B cell (primary cell): ENCODE measurements around the gene NSF. TPM values are rescaled to one million over a fixed set of nuclear protein-coding genes. Genes with fewer than 3 reads are reported as not detected.
A peak's percentile ranks its signal among the peaks of the same experiment; 100 is the strongest.
"Not testable (repeated sequence)": the region's sequence is repeated elsewhere in the genome, so short reads cannot be mapped to it uniquely, and the experiment has no call there.

Experiments
- ATAC-seq: fragments of 200-7000 bp; cut with Tn5 transposase; one replicate; pipeline ENCODE4 v1.10.0; 2021; ENCODE audit warnings: low read depth, mild to moderate bottlenecking, moderate number of reproducible peaks, moderate library complexity
- CTCF ChIA-PET: fragments of 350-600 bp; sonication (Branson Sonifier 250); formaldehyde crosslinking; loops from one replicate; lab custom pipeline; 2021; ENCODE audit warnings: antibody characterized with exemption, inconsistent platforms; lab: Charles Lee
- POLR2A ChIA-PET: fragments of 350-600 bp; sonication (Branson Sonifier 250); formaldehyde crosslinking; loops from one replicate; lab custom pipeline; 2021; ENCODE audit warnings: antibody characterized with exemption; lab: Charles Lee
- DNase-seq: peaks from one replicate; pipeline ENCODE4 v3.0.0; 2013
- H2AFZ ChIP-seq: 2 replicates; pipeline ENCODE4 v1.6.1; 2012; ENCODE audit warnings: mild to moderate bottlenecking, low read depth, low read length; ENCODE audit not compliant: insufficient read depth, poor library complexity, severe bottlenecking
- H3K27ac ChIP-seq, 2 donors: 1 replicate in 1 of 2; 2 replicates in 1 of 2; pipeline ENCODE4 v1.5.1; 2012 to 2013; ENCODE audit warnings: low read length in 2 of 2, mild to moderate bottlenecking in 2 of 2, moderate library complexity in 1 of 2
- H3K27me3 ChIP-seq, 4 experiments: fragments of 200-600 bp in 1 of 4; sonication (generic) in 1 of 4; replicated peaks in 1 of 4; 1 replicate in 2 of 4; 2 replicates in 2 of 4; pipeline versions ENCODE4 v1.6.1 to v1.7.0; 2013 to 2016; ENCODE audit warnings: low read length in 3 of 4, mild to moderate bottlenecking in 2 of 4, mixed read lengths in 1 of 4, moderate library complexity in 1 of 4; ENCODE audit not compliant: insufficient read depth in 4 of 4, control insufficient read depth in 3 of 4; ENCODE audit errors: control extremely low read depth in 1 of 4
- H3K36me3 ChIP-seq, 2 experiments: replicated peaks in 1 of 2; 1 replicate in 1 of 2; 2 replicates in 1 of 2; pipeline versions ENCODE4 v1.6.1 to v1.7.1; 2013; ENCODE audit warnings: low read length in 1 of 2; ENCODE audit not compliant: insufficient read depth in 2 of 2, control insufficient read depth in 1 of 2; ENCODE audit errors: control extremely low read depth in 1 of 2, extremely low read depth in 1 of 2
- H3K4me1 ChIP-seq, 2 donors: fragments of 200-600 bp in 1 of 2; sonication (generic) in 1 of 2; 1 replicate in 1 of 2; 2 replicates in 1 of 2; pipeline versions ENCODE4 v1.5.1 to v1.6.1; 2013 to 2017; ENCODE audit warnings: low read length in 2 of 2; ENCODE audit not compliant: control insufficient read depth in 2 of 2, insufficient read depth in 2 of 2
- H3K4me2 ChIP-seq: replicated peaks from 2 replicates; pipeline ENCODE3; 2012; ENCODE audit warnings: mild to moderate bottlenecking, low read depth, low read length; ENCODE audit not compliant: poor library complexity, severe bottlenecking
- H3K4me3 ChIP-seq, 5 experiments: fragments of 200-600 bp in 1 of 5; sonication (generic) in 1 of 5; 1 replicate in 3 of 5; 2 replicates in 2 of 5; pipeline versions ENCODE4 v1.5.1 to v1.7.0; 2011 to 2016; ENCODE audit warnings: low read length in 4 of 5, mild to moderate bottlenecking in 4 of 5, low read depth in 2 of 5, control low read depth in 1 of 5, moderate library complexity in 1 of 5; ENCODE audit not compliant: insufficient read depth in 1 of 5; ENCODE audit errors: control extremely low read depth in 1 of 5, extremely low read depth in 1 of 5
- H3K79me2 ChIP-seq: fragments of 200-600 bp; sonication (generic); one replicate; pipeline ENCODE4 v1.6.0; 2016; ENCODE audit warnings: low read length; ENCODE audit not compliant: control insufficient read depth, insufficient read depth
- H3K9ac ChIP-seq: fragments of 200-600 bp; sonication (generic); 2 replicates; pipeline ENCODE4 v1.6.1; 2017; ENCODE audit warnings: mild to moderate bottlenecking, low read length, moderate library complexity
- H3K9me3 ChIP-seq, 3 donors: one replicate each; pipeline versions ENCODE4 v1.6.1 to v1.7.1; 2013; ENCODE audit warnings: low read length in 2 of 3; ENCODE audit not compliant: control insufficient read depth in 2 of 3, insufficient read depth in 1 of 3; ENCODE audit errors: control extremely low read depth in 1 of 3
- H4K20me1 ChIP-seq: 2 replicates; pipeline ENCODE4 v1.6.0; 2012; ENCODE audit warnings: mild to moderate bottlenecking, low read length; ENCODE audit not compliant: insufficient read depth, control insufficient read depth, poor library complexity, severe bottlenecking
- H3K27ac Mint-ChIP-seq: one replicate; pipeline ENCODE4 v1.8.0; 2021; ENCODE audit warnings: mixed read lengths
- H3K27me3 Mint-ChIP-seq: one replicate; pipeline ENCODE4 v1.8.0; 2021; ENCODE audit warnings: mixed read lengths
- H3K4me1 Mint-ChIP-seq: one replicate; pipeline ENCODE4 v1.8.0; 2021; ENCODE audit warnings: mixed read lengths
- H3K4me3 Mint-ChIP-seq: one replicate; pipeline ENCODE4 v1.8.0; 2021; ENCODE audit warnings: mixed read lengths
- H3K9me3 Mint-ChIP-seq: one replicate; pipeline ENCODE4 v1.8.0; 2022; ENCODE audit warnings: mixed read lengths; ENCODE audit not compliant: insufficient read depth
- WGBS: methylation state at CpG from one replicate; pipeline ENCODE4 v1.1.5; 2013; ENCODE audit warnings: missing lambda C conversion rate; ENCODE audit not compliant: insufficient coverage; 5-methylcytosine and 5-hydroxymethylcytosine counted together
- intact Hi-C: fragments of 100-400 bp; cut with micrococcal nuclease; formaldehyde crosslinking; loops from one replicate; pipeline ENCODE4 v1.10.0; 2022
- polyA plus RNA-seq: library from polyadenylated mRNA; depleted of rRNA; stranded (reverse); fragments of >200 nt; gene quantifications from 2 replicates; pipeline ENCODE4 v1.2.3, GENCODE V29; 2012
- total RNA-seq, 2 donors: library from RNA; stranded (reverse); fragments of 120-200 nt in 1 of 2; gene quantifications; 1 replicate in 1 of 2; 2 replicates in 1 of 2; pipeline versions ENCODE4 v1.2.3 to v1.2.4, GENCODE V29; 2013 to 2022

The NSF gene
- total and polyA plus RNA-seq, 2 donors (not counting 1 experiment from before 2014, with no cell fraction given), result 10.9 to 91.0 TPM

DNA sequence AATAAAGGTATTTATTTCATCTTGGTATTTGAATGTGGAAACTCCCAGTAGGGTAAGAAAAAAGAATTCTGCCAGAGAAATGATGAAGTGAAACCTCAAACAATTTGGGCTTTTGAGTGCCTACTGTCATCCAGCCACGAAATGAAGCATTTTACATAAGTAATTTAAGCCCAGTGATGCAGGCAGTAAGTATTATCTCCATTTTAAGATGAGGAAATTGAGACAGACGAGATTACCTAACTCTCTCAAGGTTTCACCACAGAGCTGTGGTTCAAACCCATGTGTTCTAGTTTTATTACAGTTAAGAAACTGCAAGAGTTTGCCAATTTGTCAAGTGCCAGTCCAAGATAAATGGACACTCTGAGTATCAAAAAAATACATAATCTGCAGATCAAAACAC, 24.2 kb upstream of the NSF start:
- DNase-seq, H3K27me3 Mint-ChIP-seq, H3K27ac Mint-ChIP-seq, CTCF ChIA-PET, H3K79me2 ChIP-seq, H3K4me1 ChIP-seq, H3K27me3 ChIP-seq, H2AFZ ChIP-seq, H4K20me1 ChIP-seq, H3K9ac ChIP-seq, intact Hi-C loops, H3K9me3 ChIP-seq, H3K4me3 Mint-ChIP-seq, H3K4me1 Mint-ChIP-seq, H3K9me3 Mint-ChIP-seq, H3K27ac ChIP-seq, POLR2A ChIA-PET, H3K4me2 ChIP-seq, H3K4me3 ChIP-seq, H3K36me3 ChIP-seq: not testable (repeated sequence)
- WGBS, result no CpG with 5 or more reads among the region's 2 CpGs
- peak; percentile 96 for ATAC-seq

GRCh38 chr17:46566980-46567379, 23.5 kb upstream of the NSF start:
- H3K79me2 ChIP-seq, H3K4me1 Mint-ChIP-seq, H3K27me3 ChIP-seq, H3K4me3 Mint-ChIP-seq, H3K36me3 ChIP-seq, H2AFZ ChIP-seq, intact Hi-C loops, ATAC-seq, H3K4me3 ChIP-seq, H3K27ac Mint-ChIP-seq, H3K9me3 ChIP-seq, POLR2A ChIA-PET, H3K9me3 Mint-ChIP-seq, H3K4me1 ChIP-seq, H3K4me2 ChIP-seq, H3K27ac ChIP-seq, H4K20me1 ChIP-seq, DNase-seq, H3K9ac ChIP-seq, H3K27me3 Mint-ChIP-seq, CTCF ChIA-PET: not testable (repeated sequence)
- WGBS, result no CpG with 5 or more reads among the region's 1 CpG

- H3K9me3 ChIP-seq, H3K4me1 ChIP-seq, H3K4me3 ChIP-seq, H3K27me3 Mint-ChIP-seq, H3K4me2 ChIP-seq, H4K20me1 ChIP-seq, H3K36me3 ChIP-seq, DNase-seq, H3K27me3 ChIP-seq, POLR2A ChIA-PET, H3K9ac ChIP-seq, H2AFZ ChIP-seq, H3K27ac Mint-ChIP-seq, H3K27ac ChIP-seq, H3K79me2 ChIP-seq, H3K4me1 Mint-ChIP-seq, intact Hi-C loops, CTCF ChIA-PET, ATAC-seq, H3K4me3 Mint-ChIP-seq, H3K9me3 Mint-ChIP-seq: not testable (repeated sequence)
- WGBS, result no CpG with 5 or more reads among the region's 4 CpGs
These were observed 18.7 kb upstream of the NSF start for GRCh38 chr17:46571796-46572195.

- H3K4me2 ChIP-seq, H3K9me3 ChIP-seq, DNase-seq, H3K27me3 Mint-ChIP-seq, H2AFZ ChIP-seq, CTCF ChIA-PET, H4K20me1 ChIP-seq, H3K9ac ChIP-seq, H3K9me3 Mint-ChIP-seq, intact Hi-C loops, H3K36me3 ChIP-seq, POLR2A ChIA-PET, H3K4me1 Mint-ChIP-seq, H3K27me3 ChIP-seq, H3K4me1 ChIP-seq, H3K27ac ChIP-seq, H3K79me2 ChIP-seq: not testable (repeated sequence)
- peak within 1 kb of the TSS in 2 of 5 experiments; percentile 25 to 28 for H3K4me3 ChIP-seq
- ATAC-seq, result peak; percentile 88
- Mint-ChIP-seq H3K4me3 (peak within 1 kb of the TSS; percentile 64), H3K27ac (peak within 1 kb of the TSS; percentile 78)
- WGBS, result no CpG with 5 or more reads among the region's 65 CpGs
These were observed 11.1 kb upstream of the NSF start, which contains the start of gene ARL17A for GRCh38 chr17:46579083-46580075. TSS of gene ARL17A (minus strand) at chr17:46579691. CDS start at chr17:46576322, 3,369 bp downstream.
